SU-DHL-6 (cell line): ENCODE measurements around the gene INPP4B.

Experiments
- H2AFZ ChIP-seq: fragments of 200-600 bp; sonication (generic); 2 replicates; pipeline ENCODE4 v1.6.1; 2014; ENCODE audit warnings: low read depth, mild to moderate bottlenecking, moderate library complexity, mixed read lengths, antibody characterized with exemption, low read length; ENCODE audit not compliant: severe bottlenecking
- H3F3A ChIP-seq: fragments of 200-600 bp; shearing (Covaris generic); 2 replicates; pipeline ENCODE4 v1.6.0; 2016; ENCODE audit warnings: antibody characterized with exemption, mild to moderate bottlenecking; ENCODE audit not compliant: insufficient read depth
- H3K27ac ChIP-seq: fragments of 200-600 bp; sonication (generic); 2 replicates; pipeline ENCODE4 v1.5.1; 2016; ENCODE audit warnings: low read depth, mild to moderate bottlenecking, low read length, moderate library complexity, mixed read lengths
- H3K27me3 ChIP-seq: fragments of 200-600 bp; sonication (generic), shearing (Covaris generic); 2 replicates; pipeline ENCODE4 v1.6.0; 2014; ENCODE audit warnings: mild to moderate bottlenecking, low read length
- H3K36me3 ChIP-seq: fragments of 200-600 bp; sonication (generic); 2 replicates; pipeline ENCODE4 v1.6.1; 2014; ENCODE audit warnings: mild to moderate bottlenecking, low read length, mixed read lengths
- H3K4me2 ChIP-seq: fragments of 300-600, 200-600 bp; shearing (Covaris generic), sonication (generic); 2 replicates; pipeline ENCODE4 v1.6.0; 2014; ENCODE audit warnings: low read length, low read depth, mild to moderate bottlenecking; ENCODE audit not compliant: poor library complexity, severe bottlenecking
- H3K4me3 ChIP-seq: fragments of 200-600 bp; sonication (generic); 2 replicates; pipeline ENCODE4 v1.5.1; 2014; ENCODE audit warnings: antibody characterized with exemption, low read length, mild to moderate bottlenecking, mixed read lengths; ENCODE audit not compliant: insufficient read depth, poor library complexity, severe bottlenecking
- H3K79me2 ChIP-seq: fragments of 200-600 bp; sonication (generic); 2 replicates; pipeline ENCODE4 v1.6.1; 2014; ENCODE audit warnings: mild to moderate bottlenecking, low read length, moderate library complexity; ENCODE audit not compliant: insufficient read depth
- H3K9ac ChIP-seq: fragments of 200-600 bp; sonication (generic); 2 replicates; pipeline ENCODE4 v1.7.0; 2014; ENCODE audit warnings: mild to moderate bottlenecking, low read length
- H3K9me2 ChIP-seq: fragments of 200-600 bp; sonication (generic); replicated peaks from 2 replicates; pipeline ENCODE4 v1.6.1; 2014; ENCODE audit warnings: low read length; ENCODE audit not compliant: insufficient read depth
- H3K9me3 ChIP-seq: fragments of 200-600 bp; sonication (generic); 2 replicates; pipeline ENCODE4 v1.6.1; 2014; ENCODE audit warnings: low read length, mixed read lengths; ENCODE audit not compliant: insufficient read depth
- H4K20me1 ChIP-seq: fragments of 200-600 bp; sonication (generic); 2 replicates; pipeline ENCODE4 v1.6.1; 2014; ENCODE audit warnings: low read depth, mild to moderate bottlenecking, antibody characterized with exemption, low read length, moderate library complexity, mixed read lengths
- EZH2phosphoT487 ChIP-seq: fragments of 200-600 bp; sonication (generic), shearing (Covaris generic); conservative IDR thresholded peaks from 2 replicates; pipeline ENCODE4 v1.6.1; 2018; ENCODE audit warnings: mild to moderate bottlenecking, antibody characterized with exemption, low read length, moderate library complexity, mixed read lengths
- TF ChIP-seq, protein P1 (sequence below): fragments of 200-600 bp; sonication (generic); IDR thresholded peaks from one replicate; pipeline ENCODE4 v1.5.1; 2017; ENCODE audit warnings: antibody characterized with exemption, mild to moderate bottlenecking, low read length, moderate library complexity; ENCODE audit not compliant: insufficient read depth, poor library complexity, severe bottlenecking

The INPP4B gene

DNA sequence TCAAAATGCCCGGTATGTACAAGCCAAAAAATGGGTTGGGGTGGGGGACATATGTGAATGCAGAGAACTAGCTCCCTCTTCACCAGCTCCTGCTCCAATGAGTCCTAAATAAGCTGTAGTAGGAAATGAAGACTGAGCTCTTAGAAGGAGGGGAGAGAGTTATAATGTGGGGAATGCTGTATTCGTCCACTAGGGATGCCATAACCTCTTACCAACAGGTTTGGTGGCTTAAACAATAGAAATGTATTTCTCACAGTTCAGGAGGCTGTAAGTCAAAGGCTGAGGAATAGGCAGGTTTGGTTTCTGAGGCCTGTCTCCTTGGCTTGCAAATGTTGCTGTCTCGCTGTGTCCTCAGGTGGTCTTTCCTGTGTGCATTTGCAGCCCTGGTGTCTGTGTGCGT lies 4.4 kb upstream of the INPP4B start:
- Histone ChIP-seq H3K4me3 (no peak overlapping the region), H3K79me2 (no peaks in the 10 kb centered on the region), H2AFZ (no peak overlapping the region), H3K9me3 (no peaks in the 10 kb centered on the region), H4K20me1 (no peaks in the 10 kb centered on the region), H3K27me3 (no peaks in the 10 kb centered on the region), H3K36me3 (no peaks in the 10 kb centered on the region), H3K4me2 (no peak overlapping the region), H3K9me2 (no peaks in the 10 kb centered on the region), H3F3A (no peaks in the 10 kb centered on the region), H3K27ac (no peak overlapping the region), H3K9ac (no peak overlapping the region)
- TF ChIP-seq, protein P1, sequence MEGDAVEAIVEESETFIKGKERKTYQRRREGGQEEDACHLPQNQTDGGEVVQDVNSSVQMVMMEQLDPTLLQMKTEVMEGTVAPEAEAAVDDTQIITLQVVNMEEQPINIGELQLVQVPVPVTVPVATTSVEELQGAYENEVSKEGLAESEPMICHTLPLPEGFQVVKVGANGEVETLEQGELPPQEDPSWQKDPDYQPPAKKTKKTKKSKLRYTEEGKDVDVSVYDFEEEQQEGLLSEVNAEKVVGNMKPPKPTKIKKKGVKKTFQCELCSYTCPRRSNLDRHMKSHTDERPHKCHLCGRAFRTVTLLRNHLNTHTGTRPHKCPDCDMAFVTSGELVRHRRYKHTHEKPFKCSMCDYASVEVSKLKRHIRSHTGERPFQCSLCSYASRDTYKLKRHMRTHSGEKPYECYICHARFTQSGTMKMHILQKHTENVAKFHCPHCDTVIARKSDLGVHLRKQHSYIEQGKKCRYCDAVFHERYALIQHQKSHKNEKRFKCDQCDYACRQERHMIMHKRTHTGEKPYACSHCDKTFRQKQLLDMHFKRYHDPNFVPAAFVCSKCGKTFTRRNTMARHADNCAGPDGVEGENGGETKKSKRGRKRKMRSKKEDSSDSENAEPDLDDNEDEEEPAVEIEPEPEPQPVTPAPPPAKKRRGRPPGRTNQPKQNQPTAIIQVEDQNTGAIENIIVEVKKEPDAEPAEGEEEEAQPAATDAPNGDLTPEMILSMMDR, result no peak
- no peak for TF ChIP-seq EZH2phosphoT487

DNA sequence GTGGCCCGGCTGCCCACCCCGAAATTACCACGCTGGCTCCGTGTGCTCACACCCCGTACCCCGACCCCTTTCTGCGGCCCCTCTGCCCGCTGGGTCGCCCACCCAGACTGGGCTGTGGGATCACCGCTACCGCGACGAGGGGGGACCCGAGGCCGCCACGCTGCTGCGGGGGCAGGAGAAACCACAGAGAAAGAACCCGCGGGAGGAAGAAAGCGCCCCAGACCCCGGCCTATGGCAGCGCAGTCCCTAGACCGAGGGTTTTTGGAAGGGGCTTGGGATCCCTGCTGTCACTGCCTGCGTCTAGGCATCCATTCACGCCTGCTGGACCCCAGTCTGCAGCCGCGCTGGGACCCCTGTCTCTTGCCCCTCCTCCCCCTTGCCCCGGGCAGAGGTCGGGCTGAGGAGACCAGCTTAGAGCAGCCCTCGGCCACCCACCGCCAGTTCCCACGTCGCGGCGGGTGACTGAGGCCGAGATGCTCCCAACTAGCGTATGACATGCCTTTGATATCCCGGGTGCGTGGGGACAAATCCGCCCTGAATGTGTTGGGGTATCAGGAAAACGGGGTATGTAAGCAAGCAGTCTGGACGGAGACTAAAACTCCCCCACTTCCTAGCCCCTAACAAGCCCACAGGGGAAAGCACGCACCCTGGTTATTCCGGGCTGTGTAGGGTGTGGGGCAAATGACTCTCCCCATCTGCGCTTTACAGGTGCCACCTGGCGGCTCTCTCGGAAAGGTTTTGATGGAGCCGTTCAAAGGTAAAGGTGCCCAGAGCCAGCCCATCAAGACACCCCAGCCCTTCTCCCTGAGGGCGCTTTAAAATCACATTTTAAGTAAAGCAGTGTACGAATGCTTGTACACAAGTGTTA lies 862 bp upstream of the INPP4B start:
- H3K9me3 ChIP-seq, result no peaks in the 10 kb centered on the region
- no peak for TF ChIP-seq EZH2phosphoT487
- TF ChIP-seq, protein P1, result no peak
- no peak overlapping the region for H3K9ac ChIP-seq
- H3K36me3 ChIP-seq, result no peaks in the 10 kb centered on the region
- no peak overlapping the region for H3K27ac ChIP-seq
- H3K4me3 ChIP-seq, result no peak overlapping the region
- H3F3A ChIP-seq, result no peaks in the 10 kb centered on the region
- H4K20me1 ChIP-seq, result no peaks in the 10 kb centered on the region
- H3K27me3 ChIP-seq, result no peaks in the 10 kb centered on the region
- H2AFZ ChIP-seq, result no peak overlapping the region
- H3K79me2 ChIP-seq, result no peaks in the 10 kb centered on the region
- no peaks in the 10 kb centered on the region for H3K9me2 ChIP-seq
- no peak overlapping the region for H3K4me2 ChIP-seq

DNA sequence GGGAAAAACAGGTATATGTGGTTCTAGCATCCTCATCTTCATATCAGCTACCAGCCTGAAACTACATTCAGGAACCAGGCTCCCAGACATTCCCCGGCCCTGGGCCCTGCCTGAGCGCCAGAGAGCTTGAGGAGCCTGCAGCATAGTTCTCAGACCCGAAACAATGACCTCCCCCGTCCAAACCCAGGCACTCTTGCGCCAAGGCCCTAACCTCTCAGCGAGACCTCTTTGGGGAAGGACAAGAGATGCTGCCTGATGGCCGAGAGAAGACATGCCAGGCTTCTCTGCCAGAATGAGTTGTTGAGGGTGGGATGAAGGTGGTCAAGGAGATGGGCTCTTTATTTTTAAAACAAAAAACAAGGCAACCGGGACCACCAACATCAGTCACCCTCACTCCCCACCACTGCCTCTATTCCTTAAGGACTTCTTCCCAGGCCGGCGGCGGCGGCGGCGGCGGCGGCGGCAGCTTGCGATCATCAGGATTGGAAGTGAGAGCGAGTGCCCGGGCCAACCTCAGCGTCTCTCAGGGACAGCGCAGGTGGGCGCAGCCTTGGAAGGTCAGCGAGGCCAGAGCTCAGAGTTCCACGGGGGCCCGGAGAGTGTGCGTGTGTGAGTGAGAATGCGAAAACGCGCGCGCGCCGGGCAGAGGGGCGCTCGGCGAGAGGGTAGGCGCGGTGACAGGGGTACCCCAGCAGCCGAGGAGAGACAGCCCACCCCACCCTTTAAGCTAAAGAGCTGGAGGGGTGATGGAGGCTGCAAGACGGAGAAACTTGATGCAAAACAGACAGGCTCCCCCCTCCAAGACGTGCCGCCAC lies 601 bp downstream of the INPP4B start:
- Histone ChIP-seq H3K79me2 (no peaks in the 10 kb centered on the region), H3F3A (no peaks in the 10 kb centered on the region), H2AFZ (no peak overlapping the region), H3K36me3 (no peaks in the 10 kb centered on the region), H3K4me2 (no peak overlapping the region), H3K9me3 (no peaks in the 10 kb centered on the region), H3K27me3 (no peaks in the 10 kb centered on the region), H3K9me2 (no peaks in the 10 kb centered on the region), H4K20me1 (no peaks in the 10 kb centered on the region), H3K4me3 (no peak overlapping the region), H3K27ac (no peak overlapping the region), H3K9ac (no peak overlapping the region)
- no peak for TF ChIP-seq EZH2phosphoT487
- TF ChIP-seq, protein P1, result no peak
